HUDEP-2 (cell line): Measurements from ENCODE around the gene DCTN1.

Experiments
- DNase-seq, 76 experiments: peaks; one replicate each; lab custom pipeline; 2025; ENCODE audit not compliant: unreplicated experiment in 76 of 76; lab: John Stamatoyannopoulos, UW

The DCTN1 gene

DNA sequence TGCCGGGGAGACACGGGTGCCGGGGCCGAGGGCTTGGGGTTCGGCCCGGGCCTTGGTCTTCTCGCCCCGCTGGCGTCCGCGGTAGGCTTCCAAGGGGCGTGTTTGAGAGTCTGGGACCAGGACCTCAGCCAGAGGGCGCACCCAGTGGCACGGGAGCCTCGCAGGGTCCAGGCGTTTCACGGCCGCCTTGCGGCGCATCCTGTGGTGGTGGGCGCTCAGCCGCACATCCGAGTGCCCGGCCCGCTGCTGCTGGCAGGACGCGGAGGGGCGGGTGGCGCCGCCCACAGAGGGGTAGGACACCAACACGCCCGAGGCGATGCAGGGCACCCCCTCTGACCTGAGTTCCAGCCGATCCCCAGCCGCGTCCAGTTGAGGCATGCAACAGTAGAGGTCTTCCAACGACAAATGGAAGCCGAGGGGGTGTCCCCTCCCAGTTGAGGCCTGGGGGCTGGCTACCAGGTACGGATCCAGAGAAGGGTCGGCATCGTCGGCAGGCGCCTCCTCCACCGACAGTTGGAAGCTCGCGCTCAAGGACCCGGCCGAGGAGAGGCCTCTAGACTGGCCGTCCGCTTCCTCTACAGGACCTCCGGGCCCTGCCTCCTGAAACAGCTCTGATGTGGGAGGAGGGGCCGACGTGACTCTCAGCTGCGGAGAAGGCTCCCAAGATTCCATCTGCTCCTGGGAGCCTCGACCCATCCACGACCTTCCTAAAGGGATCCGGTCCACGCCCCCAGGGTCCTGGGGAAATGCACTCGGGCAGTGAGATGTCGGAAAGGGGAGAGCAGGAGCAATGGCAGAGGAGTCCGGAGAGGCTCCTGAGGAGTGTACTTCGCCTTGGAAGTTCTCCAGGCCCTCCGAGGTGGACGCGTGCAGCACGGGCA lies 35.0 kb upstream of the DCTN1 start:
- no peak for DNase-seq

DNA sequence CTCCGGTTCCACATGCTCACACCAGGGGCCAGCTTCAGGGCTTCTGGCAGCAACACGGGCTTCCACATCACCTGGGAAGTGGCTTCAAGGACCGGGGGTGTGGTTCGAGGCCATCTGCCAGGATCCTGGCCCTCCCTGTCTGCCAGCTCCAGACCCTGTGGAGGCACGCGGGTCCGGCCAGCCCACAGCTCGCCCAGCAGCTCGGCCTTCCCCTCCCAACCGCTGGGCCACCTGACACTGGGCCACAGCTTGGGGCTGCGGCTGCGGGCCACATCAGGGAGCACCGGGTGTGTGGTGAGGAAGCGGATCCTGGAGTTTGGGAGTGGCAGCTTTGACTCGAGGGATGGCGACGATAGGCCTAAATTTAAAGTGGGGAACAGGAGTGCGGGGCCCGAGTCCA lies 34.3 kb upstream of the DCTN1 start:
- DNase-seq = no peak

DNA sequence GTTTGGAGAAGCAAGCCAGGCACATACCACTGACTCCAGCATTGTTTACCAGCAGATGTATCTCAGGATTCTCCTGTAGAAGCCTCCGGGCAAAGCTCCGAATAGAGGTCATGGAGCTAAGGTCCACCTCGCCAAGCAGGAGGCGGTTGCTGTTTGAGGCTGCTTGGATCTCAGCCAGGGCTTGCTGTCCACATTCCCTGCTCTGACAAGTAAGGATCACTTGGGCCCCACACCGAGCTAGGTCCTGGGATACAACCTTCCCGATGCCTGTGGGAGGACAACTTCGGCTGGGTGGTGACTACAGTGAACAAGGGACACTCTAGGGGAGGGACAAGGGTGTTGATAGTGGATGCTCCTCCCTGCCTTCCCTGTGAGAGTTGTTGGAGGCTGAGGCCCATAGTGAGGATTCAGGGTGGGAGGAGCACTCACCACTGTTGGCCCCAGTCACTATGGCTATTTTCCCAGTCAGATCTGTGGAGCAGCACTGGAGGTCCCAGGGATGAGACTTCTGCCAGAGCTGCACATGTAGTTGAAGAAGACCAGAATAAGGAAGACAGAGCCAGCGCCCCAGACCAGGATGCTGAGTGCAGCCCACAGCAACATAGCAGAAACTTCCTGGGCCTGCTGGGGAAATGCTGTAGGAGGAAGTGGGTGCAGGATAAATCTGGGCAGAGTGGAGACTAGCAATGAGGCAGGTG lies 33.0 kb upstream of the DCTN1 start:
- DNase-seq = no peak

DNA sequence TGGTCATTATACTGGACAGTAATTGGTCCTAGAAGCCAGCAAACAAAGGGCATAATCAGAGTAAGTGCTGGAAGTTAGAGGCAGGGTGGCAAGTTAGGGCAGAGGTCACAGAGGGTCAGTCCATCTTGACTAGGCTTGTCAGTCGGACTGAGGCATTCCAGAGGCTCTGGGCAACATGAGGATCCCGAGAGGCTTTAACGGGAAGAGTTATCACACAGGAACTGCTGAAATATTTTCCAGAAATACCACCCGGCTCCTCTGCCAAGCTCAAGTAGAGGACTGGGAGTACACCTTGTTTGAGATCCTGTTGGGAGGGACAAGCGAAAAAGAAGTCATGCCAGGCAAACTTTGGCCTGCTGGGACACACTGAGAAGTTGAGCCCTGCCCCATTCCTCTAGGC lies 27.6 kb upstream of the DCTN1 start:
- no peak for DNase-seq

DNA sequence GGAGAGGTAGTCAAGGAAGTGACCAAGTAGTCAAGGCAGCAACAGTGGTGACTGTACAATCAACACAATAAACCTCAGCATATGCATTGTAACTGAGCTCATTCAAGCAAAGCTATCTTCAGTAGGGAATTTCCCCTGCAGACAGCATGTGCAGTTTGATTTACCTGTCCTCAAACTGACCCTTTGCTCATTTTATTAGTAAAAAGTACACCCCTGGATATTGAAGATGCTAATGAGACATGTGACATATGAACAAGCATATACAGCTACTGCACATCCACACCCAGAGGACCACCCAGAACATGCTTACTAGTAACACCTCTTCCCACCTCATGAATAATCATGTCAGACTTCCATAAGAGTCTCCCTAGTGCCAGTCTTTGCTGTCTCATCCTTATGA lies 25.9 kb upstream of the DCTN1 start:
- DNase-seq = no peak

DNA sequence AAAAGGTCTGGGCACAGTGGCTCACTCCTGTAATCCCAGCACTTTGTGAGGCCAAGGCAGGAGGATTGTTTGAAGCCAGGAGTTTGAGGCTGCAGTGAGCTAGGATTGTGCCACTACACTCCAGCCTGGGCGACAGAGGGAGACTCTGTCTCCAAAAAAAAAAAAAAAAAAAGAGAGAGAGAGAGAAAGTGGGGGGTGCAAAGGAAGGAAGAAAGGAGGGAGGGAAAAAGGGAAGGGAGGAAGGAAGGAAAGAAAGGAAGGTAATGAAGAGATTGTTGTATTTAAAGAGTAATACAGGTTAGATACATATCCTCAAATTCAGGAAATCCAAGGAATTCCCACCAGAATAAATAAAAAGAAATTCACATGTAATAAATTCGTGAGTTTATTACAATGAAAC lies 21.8 kb upstream of the DCTN1 start:
- no peak for DNase-seq

DNA sequence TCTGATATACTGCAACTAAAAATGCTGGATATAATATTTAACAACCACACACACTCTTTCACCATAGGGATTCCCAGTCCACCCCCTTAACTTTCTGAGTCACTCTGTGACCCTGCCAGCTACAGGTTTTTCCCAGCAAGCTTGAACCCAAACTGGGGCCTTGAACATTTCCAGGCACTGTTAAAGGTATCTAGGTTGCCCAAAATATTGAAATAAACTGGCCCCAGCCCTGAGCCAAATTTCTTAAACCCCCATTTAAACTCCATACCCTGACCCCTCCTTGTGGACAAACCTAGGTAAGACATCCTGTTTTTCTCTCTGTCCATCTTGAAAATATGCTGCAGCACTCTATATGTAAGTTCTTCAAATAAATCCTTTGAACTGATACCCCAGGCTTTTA lies 19.7 kb upstream of the DCTN1 start:
- peak in 22 of 76 experiments; percentile 3 to 49 (median 26) for DNase-seq

DNA sequence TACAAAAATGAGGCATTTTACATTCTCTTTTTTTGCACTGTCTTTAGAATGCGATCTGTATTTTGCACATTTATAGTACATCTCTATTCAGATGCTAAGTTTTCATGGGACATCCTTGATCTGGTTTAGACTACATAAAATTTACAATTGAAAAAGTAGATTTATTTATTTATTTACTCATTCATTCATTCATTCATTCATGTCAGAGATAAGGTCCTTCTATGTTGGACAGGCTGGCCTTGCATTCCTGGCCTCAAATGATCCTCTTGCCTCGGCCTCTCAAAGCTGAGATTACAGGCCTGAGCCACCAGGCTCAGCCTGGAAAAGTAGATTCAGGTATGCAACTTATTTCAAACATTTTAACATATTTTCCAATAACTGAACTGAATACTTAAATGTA lies 16.0 kb upstream of the DCTN1 start:
- no peak for DNase-seq

DNA sequence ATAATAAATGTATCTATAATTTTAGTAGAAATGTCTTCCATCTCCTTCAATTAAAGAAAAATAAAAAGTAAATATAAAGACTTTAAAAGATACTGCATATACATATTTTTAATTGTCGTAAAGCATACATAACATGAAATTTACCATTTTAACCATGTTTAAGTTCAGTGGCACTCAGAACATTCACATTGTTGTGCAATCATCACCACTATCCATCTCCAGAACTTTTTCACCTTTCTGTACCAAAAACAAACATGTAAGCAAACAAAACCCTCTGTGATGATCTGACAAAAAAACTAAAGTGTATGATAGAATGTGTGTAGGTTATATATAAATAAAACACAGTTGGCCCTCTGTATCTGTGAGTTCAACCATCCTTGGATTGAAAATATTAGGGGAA lies 13.4 kb upstream of the DCTN1 start:
- no peak for DNase-seq

DNA sequence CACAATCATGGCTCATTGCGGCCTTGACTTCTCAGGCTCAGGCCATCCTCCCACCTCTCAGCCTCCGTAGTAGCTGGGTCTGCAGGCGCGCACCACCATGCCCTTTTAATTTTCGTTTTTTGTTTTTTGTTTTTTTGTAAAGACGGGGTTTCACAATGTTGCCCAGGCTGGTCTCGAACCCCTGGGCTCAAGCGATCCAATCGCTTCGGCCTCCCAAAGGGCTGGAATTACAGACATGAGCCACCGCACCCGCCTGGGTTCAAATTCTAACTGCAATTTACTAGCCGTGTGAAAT lies 12.3 kb upstream of the DCTN1 start:
- no peak for DNase-seq

DNA sequence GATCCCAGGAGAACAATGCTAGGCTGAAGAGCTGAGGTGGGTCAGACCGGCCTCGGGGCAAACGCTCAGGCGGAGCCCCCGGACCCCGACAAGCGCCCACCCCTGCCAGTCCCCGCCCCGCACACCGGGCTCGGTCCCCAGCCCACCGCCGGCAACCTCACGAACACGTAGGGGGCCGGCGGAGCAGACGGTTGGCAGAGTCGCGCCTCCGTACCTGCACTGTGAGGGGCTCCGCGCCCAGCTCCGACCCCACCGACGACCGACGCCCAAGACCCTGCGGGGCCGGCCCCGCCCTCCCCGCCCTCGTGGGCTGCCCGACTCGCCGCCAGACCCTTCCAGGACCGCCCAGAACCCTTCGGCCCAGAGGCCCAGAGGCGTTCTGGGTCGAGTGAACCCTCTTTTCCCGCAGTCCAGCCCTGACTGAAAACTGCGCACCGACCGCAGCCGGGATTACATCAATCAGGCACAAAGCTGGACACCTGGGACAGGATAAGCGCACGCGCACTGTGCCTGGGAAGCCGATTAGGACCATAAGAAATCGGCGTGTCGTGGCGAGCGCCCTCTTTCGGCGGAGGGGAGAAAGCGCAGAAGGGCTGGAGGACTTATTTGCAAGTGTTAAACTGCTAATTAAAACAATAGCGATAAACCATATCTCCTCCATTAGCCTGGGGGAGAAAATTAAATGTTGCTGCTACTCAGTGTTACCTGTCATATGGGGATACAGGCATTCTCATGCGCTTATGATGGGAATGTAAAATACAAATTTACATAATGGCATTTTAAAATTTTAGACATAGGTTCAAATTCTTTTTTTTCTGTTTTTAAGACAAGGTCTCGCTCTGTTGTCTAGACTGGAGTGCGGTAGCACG lies 11.7 kb upstream of the DCTN1 start:
- DNase-seq = peak in 75 of 76 experiments; percentile 34 to 93 (median 85)

DNA sequence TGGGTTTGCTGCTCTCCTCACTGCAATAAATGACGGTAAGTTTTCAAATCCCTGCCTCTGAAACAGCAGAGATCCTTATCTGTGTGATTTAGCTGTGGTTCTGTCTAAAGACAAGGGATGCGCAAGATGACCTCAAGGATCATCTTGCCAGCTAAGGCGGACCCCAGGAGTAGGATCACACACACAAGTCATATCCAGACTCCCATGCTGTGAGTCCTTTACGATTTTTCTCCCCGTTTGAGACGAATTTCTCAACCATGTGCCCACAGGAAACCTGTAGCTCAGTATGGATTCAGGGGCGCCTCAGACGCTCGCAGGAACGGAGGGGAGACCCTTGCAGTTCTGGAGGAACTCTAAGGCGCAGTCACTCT lies 11.1 kb upstream of the DCTN1 start:
- DNase-seq = peak in 2 of 76 experiments; percentile 20 to 33

DNA sequence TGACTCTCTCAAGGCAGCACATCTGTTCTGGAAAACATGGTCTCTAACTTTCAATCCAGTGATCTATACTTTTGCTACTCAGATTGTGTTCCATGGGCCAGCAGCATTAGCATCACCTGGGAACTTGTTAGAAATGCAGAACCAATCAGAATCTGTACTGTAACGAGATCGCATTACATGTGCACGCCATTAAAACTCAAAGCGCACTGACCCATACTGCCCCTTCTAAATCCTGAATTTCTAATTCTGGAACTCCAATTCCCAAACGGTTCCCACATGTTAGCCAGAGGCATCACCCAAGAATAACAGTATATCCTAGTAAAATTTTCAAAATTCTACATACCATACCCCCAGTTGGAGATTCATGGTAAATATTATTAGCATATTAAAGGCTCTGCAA lies 10.5 kb upstream of the DCTN1 start:
- no peak for DNase-seq

DNA sequence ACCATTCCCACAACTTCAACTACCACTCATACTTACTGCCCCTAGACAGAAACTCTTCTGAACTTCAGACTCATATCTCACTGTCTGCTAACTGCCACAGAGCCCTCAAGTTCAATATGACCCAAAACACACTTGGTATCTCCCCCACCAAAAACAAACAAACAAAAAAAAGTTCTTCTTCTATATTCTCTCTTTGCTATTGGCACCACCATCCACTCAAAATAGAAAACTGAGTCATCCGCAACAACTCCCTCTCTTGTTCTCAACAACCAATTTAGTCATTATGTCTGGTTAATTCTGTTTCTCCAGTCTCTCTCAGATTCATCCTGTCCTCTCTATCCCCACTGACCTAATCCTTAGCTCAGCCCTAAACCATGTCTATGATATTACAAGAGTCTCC lies 7.2 kb upstream of the DCTN1 start:
- DNase-seq = no peak

DNA sequence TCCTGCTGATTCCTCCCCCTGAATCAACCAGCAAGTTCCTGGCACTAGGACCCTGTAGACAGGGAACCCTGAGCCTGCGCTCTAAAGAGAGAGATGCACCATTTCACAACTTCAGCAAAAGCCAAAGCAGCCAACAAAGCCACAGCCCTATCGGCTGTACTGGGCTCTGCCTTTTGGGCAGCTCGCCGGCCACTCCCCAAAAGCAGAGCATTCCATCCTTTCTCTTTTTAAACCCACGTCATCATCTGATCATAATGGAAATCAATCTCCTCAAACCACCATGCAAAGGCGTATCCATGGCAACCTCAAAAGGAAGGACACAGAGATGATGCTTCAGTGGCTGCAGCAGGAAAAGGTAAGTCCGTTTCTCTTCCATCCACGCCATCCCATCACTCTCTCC lies 5.3 kb upstream of the DCTN1 start:
- DNase-seq = no peak

DNA sequence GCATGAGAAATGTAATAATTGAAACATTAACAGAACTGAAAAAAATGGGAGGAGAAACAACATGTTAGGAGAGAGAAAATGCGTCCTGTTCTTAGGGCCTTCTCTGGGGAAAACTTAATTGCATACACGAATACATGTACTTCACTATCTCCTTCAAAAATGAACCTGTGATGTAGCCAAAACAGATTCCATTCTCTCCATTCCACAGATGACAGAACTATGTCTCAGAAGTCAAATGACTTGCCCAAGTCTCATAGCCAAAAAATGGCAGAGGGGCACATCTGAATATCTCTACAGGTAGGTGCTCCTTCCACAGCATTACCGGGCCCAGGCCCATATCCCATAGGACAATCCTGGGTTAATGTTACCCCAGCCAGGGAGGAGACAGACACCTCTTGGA lies 3.9 kb upstream of the DCTN1 start:
- no peak for DNase-seq

DNA sequence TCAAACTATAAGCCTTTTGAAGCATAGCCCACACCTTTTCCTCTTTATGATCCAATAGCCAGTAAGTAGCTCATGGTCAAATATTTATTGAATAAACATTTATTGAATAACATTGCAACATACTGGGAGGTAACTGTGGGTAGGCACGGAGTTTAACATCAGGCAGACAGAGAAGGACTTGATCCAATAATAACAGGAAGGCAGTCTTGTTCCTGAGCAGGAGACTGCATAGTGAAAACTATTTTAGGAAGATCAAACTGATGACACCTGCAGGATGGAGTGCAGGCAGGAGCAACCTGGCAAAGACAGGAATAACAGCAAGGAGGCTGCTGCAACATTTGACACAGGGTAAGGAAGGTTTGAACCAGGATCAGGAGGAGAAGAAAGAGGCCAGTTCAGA lies 3.1 kb upstream of the DCTN1 start:
- DNase-seq = no peak

DNA sequence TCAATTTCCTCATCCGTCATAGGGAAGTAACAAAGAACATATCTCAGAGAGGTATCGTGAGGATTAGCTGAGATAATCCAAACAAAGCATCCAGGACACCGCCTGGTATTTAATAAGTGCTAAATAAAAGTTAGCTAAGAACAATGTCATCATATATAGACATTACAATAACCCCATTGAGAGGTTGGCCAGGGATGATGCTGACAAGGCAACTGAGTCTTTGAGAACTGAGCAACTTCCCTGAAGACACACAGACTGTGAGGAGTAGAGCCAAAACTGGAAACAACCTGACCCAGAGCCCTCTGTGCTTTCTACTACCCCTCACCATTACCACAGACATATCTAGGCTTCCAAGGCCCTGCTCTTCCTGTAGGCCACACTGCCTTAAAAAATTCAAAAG lies 1.6 kb upstream of the DCTN1 start:
- DNase-seq = no peak

DNA sequence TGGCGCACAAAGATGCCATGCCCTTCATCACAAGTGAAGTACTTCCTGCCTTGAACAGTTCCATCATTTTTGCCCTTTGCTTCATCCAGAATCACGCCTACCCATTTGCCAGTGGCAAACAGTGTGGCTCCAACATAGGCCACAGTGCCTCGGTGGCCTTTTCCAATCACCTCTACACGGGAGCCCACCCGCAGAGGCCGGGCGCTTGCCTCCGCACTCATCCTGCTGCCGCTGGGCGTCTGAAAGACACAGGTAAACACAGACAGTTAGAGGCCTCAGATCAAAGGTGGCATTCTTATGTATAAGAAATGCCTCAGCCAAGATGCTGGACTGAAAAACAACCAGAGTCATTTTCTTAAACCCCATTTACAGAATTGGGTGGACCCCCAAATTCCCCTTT lies 2.1 kb downstream of the DCTN1 start:
- no peak for DNase-seq

DNA sequence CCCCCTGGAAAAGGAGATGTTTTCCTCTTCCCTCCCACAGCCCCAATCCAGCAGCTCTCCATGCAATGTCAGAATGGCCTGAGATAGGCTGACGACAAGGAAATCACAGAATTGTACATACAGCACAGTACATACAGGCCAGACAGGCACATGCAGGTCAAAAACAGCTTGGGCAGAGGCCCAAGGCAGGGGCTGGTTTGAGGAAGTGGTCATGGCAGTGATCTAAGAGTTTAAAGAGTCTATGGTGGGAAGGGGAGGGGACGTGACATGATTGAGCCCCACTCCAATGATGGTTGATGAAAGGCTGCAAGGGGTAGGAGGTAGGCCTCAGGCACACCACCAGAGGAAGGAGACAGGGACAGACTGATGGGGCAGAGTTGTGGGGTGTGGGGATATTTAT lies 4.3 kb downstream of the DCTN1 start:
- DNase-seq = no peak

DNA sequence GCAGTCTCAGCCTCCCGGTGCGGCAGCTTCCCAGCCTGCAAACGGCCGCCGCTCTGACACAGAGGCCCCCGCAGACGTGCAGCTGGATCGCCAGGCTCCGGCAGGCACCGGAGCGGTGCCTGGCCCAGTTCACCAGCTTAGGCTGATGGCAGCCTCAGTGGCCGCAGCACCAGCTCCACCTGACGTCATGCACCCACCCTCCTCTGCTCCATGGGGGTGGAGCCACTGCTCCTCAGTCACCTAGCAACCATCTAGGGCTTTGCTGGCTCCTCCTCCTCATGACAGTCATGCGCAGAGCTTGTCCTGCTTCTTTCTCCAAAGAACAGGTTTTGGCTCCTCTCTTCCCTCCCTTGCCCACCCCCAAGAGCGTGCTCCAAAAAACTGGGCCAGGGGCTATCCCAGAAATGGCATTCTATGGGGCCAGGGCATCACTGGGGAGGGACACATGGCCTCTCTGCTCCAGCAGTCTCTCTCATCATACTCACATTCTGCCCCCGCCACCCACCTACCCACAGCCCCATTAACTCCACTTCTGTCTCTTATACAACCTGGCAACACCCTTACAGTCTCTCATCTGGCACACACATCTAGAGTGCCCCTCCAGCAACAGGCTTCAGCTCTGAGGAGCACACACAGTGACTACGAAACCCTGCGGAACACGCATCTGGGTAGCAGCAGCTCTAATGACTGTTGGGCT lies 5.5 kb downstream of the DCTN1 start:
- peak in 1 of 76 experiments; percentile 3 for DNase-seq
